ENCODE data around the gene C1D.
"Not testable (repeated sequence)": the region's sequence is repeated elsewhere in the genome, so short reads cannot be mapped to it uniquely, and the experiment has no call there.

The C1D gene

DNA sequence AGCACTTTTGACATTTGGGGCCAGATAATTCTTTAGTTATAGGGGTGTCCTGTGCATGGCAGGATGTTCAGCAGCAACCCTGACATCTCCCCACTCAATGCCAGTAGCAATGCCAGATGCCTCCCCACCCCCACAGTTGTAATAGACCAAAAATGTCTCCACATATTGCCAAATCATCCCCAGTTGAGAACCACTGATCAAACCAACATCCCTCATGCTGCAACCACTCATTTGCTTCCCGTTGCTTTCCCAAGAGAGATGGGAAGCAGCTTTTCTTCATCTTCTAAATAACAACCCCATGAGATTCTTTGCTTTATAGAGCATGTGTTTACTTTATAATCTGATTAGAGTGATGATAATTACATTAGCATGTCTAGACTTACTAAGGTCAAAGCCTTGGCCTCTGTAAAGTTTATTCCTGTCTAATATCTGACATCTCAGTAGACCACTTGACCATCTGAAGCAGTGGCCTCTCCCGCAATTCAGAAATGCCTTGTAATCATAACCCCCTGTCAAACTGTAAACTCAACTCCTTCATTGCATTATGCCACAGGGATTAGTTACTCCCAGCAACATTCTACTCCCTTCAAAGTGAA is 28.7 kb upstream of the C1D start:
- in situ Hi-C loops (cut with HindIII; ENCODE audit: low pct_unique_long_range_greater_than_20kb, low sequenced_read_pairs), result no loop called here
- no peak for DNase-seq (ENCODE audit: low read depth in 1 of 2, low spot score in 1 of 2)
- no peak for TF ChIP-seq JUND (IDR thresholded peaks at IDR 0.05; ENCODE audit: low read depth)

DNA sequence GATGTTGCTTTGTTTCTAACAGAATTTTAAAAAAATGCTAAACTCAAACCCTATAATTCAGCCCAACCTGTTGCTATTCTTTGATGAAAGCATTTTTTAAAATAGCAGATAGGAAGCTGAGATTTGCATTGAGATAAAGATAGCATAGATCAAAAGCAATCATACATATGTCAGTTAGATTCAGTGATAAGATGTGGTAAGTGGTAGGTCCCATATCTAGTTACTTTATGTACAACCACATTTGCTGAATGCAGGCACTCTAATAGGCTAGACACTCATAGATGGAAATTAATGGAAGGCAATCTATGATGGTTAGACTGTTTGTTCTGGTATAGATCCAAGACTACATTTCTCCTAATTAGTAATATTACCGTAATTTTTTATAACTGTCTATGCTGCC is 27.2 kb upstream of the C1D start:
- no peak for DNase-seq (ENCODE audit: low read depth in 1 of 2, low spot score in 1 of 2)
- in situ Hi-C loops (cut with HindIII; ENCODE audit: low pct_unique_long_range_greater_than_20kb, low sequenced_read_pairs), result no loop called here
- no peak for TF ChIP-seq JUND (IDR thresholded peaks at IDR 0.05; ENCODE audit: low read depth)

GRCh38 chr2:68088940-68089339 is 26.1 kb upstream of the C1D start:
- TF ChIP-seq JUND (IDR thresholded peaks at IDR 0.05; ENCODE audit: low read depth), result no peak
- no peak for DNase-seq (ENCODE audit: low read depth in 1 of 2, low spot score in 1 of 2)
- in situ Hi-C loops (cut with HindIII; ENCODE audit: low pct_unique_long_range_greater_than_20kb, low sequenced_read_pairs), result no loop called here

GRCh38 chr2:68086166-68086565 is 23.4 kb upstream of the C1D start:
- TF ChIP-seq JUND (IDR thresholded peaks at IDR 0.05; ENCODE audit: low read depth), result no peak
- no peak for DNase-seq (ENCODE audit: low read depth in 1 of 2, low spot score in 1 of 2)
- in situ Hi-C loops (cut with HindIII; ENCODE audit: low pct_unique_long_range_greater_than_20kb, low sequenced_read_pairs), result no loop called here

DNA sequence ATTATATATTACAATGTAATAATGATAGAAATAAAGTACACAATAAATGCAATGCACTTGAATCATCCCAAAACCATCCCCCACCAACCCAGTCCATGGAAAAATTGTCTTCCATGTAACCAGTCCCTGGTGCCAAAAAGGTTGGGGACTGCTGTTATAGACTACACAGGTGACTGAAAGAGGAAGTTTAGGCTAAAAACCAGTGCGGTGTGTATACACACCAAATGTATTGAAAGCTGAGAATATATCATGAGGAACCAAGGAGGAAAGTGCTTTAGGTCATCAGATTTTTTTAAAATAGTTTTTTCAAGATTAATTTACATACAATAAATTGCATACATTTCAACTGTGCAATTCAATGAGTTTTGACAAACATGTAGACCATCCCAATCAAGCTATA is 20.5 kb upstream of the C1D start:
- in situ Hi-C loops (cut with HindIII; ENCODE audit: low pct_unique_long_range_greater_than_20kb, low sequenced_read_pairs), result no loop called here

GRCh38 chr2:68074050-68074449 is 11.2 kb upstream of the C1D start:
- no peak for DNase-seq (ENCODE audit: low read depth in 1 of 2, low spot score in 1 of 2)
- in situ Hi-C loops (cut with HindIII; ENCODE audit: low pct_unique_long_range_greater_than_20kb, low sequenced_read_pairs), result no loop called here
- TF ChIP-seq JUND (IDR thresholded peaks at IDR 0.05; ENCODE audit: low read depth), result no peak

More for the DNA sequence above, 20.5 kb upstream of the C1D start:
- TF ChIP-seq JUND (IDR thresholded peaks at IDR 0.05; ENCODE audit: low read depth), result no peak
- DNase-seq (ENCODE audit: low read depth in 1 of 2, low spot score in 1 of 2), result no peak

DNA sequence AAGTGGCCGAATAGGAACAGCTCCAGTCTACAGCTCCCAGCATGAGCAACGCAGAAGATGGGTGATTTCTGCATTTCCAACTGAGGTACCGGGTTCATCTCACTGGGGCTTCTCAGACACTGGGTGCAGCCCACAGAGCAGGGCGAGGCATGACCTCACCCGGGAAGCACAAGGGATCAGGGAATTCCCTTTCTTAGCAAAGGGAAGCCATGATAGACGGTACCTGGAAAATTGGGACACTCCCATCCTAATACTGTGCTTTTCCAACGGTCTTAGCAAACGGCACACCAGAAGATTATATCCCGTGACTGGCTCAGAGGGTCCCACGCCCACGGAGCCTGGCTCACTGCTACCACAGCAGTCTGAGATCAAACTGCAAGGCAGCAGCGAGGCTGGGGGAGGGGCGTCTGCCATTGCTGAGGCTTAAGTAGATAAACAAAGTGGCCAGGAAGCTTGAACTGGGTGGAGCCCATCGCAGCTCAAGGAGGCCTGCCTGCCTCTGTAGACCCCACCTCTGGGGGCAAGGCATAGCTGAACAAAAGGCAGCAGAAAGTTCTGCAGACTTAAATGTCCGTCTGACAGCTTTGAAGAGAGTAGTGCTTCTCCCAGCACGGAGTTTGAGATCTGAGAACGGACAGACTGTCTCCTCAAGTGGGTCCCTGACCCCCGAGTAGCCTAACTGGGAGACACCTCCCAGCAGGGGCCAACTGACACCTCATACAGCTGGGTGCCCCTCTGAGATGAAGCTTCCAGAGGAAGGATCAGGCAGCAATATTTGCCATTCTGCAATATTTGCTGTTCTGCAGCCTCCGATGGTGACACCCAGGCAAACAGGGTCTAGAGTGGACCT is 1.2 kb upstream of the C1D start:
- in situ Hi-C loops (cut with HindIII; ENCODE audit: low pct_unique_long_range_greater_than_20kb, low sequenced_read_pairs), result not testable (repeated sequence)

DNA sequence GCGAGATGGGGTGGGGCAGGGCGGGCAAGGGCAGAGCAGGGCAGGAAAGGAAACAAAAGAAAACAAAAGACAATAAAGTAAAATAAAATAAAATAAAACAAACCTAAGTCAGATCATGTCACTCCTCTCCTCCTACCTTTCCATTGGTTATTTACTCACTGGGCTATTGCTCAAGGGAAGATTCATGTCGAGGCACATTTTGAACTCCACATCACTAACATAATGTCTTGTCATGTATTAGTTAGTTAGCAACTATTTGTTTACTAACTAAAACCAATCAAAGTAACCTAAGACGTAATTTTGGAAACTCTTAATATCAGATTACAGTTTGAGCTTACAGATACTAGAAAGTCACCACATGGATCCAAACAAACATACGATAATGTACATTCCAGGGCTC is 2.2 kb downstream of the C1D start:
- in situ Hi-C loops (cut with HindIII; ENCODE audit: low pct_unique_long_range_greater_than_20kb, low sequenced_read_pairs), result no loop called here
- no peak for DNase-seq (ENCODE audit: low read depth in 1 of 2, low spot score in 1 of 2)
- TF ChIP-seq JUND (IDR thresholded peaks at IDR 0.05; ENCODE audit: low read depth), result no peak

More for the DNA sequence above, 1.2 kb upstream of the C1D start:
- DNase-seq (ENCODE audit: low read depth in 1 of 2, low spot score in 1 of 2), result not testable (repeated sequence)

DNA sequence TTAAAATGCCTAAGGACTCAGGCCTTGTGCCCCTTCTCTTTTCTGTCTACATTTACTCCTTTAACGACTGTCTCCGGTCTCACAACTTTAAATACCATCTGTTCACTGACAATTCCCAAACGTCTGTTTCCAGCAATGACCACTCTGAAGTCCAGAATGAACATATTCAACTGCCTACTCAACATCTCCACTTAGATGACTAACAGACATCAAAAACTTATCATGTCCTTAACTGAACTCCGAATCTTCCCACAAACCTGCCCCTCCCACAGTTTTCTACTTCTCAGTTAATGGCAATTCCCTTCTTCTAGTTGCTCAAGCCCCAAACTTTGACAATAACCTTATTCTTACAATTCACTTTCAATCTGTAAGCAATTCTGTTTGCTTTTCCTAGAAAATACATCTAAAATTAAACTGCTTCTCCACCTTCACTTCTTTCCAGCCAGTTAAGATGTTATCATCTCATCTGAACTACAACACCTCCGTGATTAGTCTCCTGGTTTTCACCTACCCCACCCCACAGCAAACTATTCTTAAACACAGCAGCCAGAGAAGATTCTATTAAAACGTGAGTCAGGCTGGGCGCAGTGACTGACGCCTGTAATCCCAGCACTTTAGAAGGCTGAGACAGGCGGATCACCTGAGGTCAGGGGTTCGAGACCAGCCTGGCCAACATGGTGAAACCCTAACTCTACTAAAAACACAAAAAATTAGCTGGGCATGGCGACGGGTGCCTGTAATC is 2.8 kb downstream of the C1D start:
- no peak for TF ChIP-seq JUND (IDR thresholded peaks at IDR 0.05; ENCODE audit: low read depth)
- DNase-seq (ENCODE audit: low read depth in 1 of 2, low spot score in 1 of 2), result no peak
- in situ Hi-C loops (cut with HindIII; ENCODE audit: low pct_unique_long_range_greater_than_20kb, low sequenced_read_pairs), result no loop called here

- no peak for TF ChIP-seq JUND (IDR thresholded peaks at IDR 0.05; ENCODE audit: low read depth)
- in situ Hi-C loops (cut with HindIII; ENCODE audit: low pct_unique_long_range_greater_than_20kb, low sequenced_read_pairs), result no loop called here
Measured at GRCh38 chr2:68057658-68058396, 5.0 kb downstream of the C1D start.

GRCh38 chr2:68052717-68053422 is 9.9 kb downstream of the C1D start:
- in situ Hi-C loops (cut with HindIII; ENCODE audit: low pct_unique_long_range_greater_than_20kb, low sequenced_read_pairs), result no loop called here

More at GRCh38 chr2:68057658-68058396, 5.0 kb downstream of the C1D start:
- DNase-seq (ENCODE audit: low read depth in 1 of 2, low spot score in 1 of 2), result no peak

DNA sequence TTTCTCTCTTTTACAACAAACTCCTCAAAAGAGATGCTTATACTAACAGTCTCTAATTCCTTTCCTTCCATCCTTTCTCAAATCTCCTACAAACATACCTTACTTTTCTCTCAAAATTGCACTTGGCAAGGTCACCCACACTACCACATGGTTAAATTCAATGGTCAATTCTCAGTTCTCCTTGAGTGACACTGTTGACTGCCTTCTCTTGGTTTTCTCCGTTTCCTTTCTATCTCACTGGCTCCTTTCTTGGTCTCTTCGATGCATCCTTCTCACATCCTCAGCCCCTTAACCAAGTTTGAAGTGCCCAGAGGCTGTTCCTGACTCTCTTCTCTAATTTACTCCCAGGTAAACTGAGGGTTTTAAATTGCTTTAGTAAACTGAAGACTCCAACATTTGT is 12.5 kb downstream of the C1D start:
- no peak for TF ChIP-seq JUND (IDR thresholded peaks at IDR 0.05; ENCODE audit: low read depth)
- DNase-seq (ENCODE audit: low read depth in 1 of 2, low spot score in 1 of 2), result no peak
- in situ Hi-C loops (cut with HindIII; ENCODE audit: low pct_unique_long_range_greater_than_20kb, low sequenced_read_pairs), result no loop called here

More at GRCh38 chr2:68052717-68053422, 9.9 kb downstream of the C1D start:
- DNase-seq (ENCODE audit: low read depth in 1 of 2, low spot score in 1 of 2), result no peak
- TF ChIP-seq JUND (IDR thresholded peaks at IDR 0.05; ENCODE audit: low read depth), result no peak
